Loucy (cell line): Measurements from ENCODE around the gene TRAT1.

Experiments
- CTCF ChIP-seq: fragments of 200-600 bp; sonication (generic); conservative IDR thresholded peaks from 2 replicates; pipeline ENCODE4 v1.5.1; 2014; ENCODE audit warnings: mild to moderate bottlenecking, antibody characterized with exemption, low read length
- EZH2phosphoT487 ChIP-seq: fragments of 200-600 bp; IDR thresholded peaks from 2 replicates; pipeline ENCODE4 v1.6.1; 2018; ENCODE audit warnings: antibody characterized with exemption, mild to moderate bottlenecking, moderate library complexity, borderline replicate concordance

- TF ChIP-seq CTCF (no peak), EZH2phosphoT487 (no peak)
These were observed 24.6 kb downstream of the TRAT1 start for GRCh38 chr3:108847187-108847586.
